Lower leg skin (tissue), 3 donors: ENCODE data around the gene WDR73.

ENCODE experiments used
- CTCF ChIP-seq, 3 donors: fragments of 450-650 bp; IDR thresholded peaks; one replicate each; pipeline ENCODE4 v1.5.1; 2016; ENCODE audit warnings: antibody characterized with exemption in 3 of 3, mild to moderate bottlenecking in 3 of 3, moderate library complexity in 2 of 3
- POLR2A ChIP-seq, 2 donors: fragments of 450-650 bp; IDR thresholded peaks; one replicate each; pipeline ENCODE4 v1.6.1; 2016 to 2017; ENCODE audit warnings: antibody characterized with exemption in 2 of 2, mild to moderate bottlenecking in 1 of 2, moderate library complexity in 1 of 2

- no peak for TF ChIP-seq CTCF (IDR thresholded peaks at IDR 0.05)
- no peak for TF ChIP-seq POLR2A (IDR thresholded peaks at IDR 0.05)
These were observed 55.1 kb downstream of the WDR73 start for GRCh38 chr15:84598993-84599392.
